OCI-LY1 (cell line): Measurements from ENCODE around the gene IGSF6.
"Not testable (repeated sequence)": the region's sequence is repeated elsewhere in the genome, so short reads cannot be mapped to it uniquely, and the experiment has no call there.

Experiments
- CTCF ChIP-seq: fragments of 200-600 bp; sonication (generic), shearing (Covaris generic); IDR thresholded peaks from 2 replicates; pipeline ENCODE4 v1.5.1; 2017; ENCODE audit warnings: mild to moderate bottlenecking, antibody characterized with exemption, low read length, moderate library complexity, mixed read lengths
- EZH2 ChIP-seq: fragments of 200-600 bp; sonication (generic), shearing (Covaris generic); IDR thresholded peaks from 2 replicates; pipeline ENCODE4 v1.8.0; 2017; ENCODE audit warnings: borderline replicate concordance, mixed run types, mild to moderate bottlenecking, antibody characterized with exemption, low read length, moderate library complexity, mixed read lengths

- not testable (repeated sequence) for TF ChIP-seq CTCF, EZH2
These were observed 20.3 kb downstream of the IGSF6 start for GRCh38 chr16:21631951-21632575.
